ENCODE measurements around the gene TYSND1.
"Not testable (repeated sequence)": the region's sequence is repeated elsewhere in the genome, so short reads cannot be mapped to it uniquely, and the experiment has no call there.

TYSND1 gene

GRCh38 chr10:70101068-70101562 lies 45.4 kb downstream of the TYSND1 start:
- DNase-seq: not testable (repeated sequence)

- no peak for DNase-seq
Observed at GRCh38 chr10:70098271-70098670, 48.2 kb downstream of the TYSND1 start.

DNA sequence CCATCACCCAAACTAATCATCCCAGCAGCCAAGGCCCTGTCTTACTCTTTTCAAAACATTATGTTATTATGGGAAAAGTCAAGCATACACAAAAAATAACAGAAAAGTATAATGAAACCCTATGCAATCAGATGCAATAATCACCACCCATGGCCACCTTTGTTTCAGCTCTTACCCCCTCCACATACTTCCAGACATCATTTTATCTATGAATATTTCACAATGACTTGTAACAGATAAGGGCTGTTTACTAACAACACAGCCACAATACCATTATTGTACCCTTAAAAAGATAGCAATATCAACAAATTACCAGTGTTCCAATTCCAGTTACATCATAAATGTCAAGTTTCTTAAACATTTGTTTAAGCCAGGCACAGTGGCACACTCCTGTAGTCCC lies 49.0 kb downstream of the TYSND1 start:
- DNase-seq: no peak

DNA sequence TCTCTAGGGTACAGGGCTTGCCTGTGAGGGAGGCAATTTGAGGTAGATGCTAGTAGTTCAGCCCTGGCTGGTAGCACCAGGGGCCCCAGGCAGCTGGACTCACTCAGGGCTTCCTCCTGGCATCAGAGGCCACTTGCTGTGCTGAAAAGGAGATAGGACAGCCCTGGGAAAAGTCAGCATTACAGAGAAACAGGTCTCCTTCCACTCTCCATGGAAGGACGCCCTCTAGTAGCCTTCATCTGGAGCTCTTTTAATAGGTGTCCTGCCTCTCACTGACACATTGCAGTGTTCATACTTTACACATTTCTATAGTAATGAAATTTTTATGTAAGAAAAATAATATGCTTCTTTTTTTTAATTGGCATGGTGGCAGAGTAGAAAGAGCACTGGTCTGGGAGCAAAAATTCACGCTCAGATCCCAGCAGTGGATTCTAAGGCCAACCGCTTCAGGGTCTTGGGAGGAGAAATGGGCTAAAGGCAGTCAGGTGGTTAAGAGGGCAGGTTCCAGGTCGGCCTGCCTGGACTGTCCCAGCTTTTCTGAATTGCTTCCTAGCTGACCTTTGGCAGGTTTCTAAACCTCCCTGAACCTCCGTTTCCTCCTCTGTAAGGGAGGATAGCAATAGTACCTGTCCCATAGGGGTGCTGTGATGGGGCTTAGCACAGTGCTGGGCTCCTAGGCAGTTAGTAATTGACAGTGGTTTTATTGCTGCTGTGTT lies 49.6 kb downstream of the TYSND1 start:
- no peak for DNase-seq

DNA sequence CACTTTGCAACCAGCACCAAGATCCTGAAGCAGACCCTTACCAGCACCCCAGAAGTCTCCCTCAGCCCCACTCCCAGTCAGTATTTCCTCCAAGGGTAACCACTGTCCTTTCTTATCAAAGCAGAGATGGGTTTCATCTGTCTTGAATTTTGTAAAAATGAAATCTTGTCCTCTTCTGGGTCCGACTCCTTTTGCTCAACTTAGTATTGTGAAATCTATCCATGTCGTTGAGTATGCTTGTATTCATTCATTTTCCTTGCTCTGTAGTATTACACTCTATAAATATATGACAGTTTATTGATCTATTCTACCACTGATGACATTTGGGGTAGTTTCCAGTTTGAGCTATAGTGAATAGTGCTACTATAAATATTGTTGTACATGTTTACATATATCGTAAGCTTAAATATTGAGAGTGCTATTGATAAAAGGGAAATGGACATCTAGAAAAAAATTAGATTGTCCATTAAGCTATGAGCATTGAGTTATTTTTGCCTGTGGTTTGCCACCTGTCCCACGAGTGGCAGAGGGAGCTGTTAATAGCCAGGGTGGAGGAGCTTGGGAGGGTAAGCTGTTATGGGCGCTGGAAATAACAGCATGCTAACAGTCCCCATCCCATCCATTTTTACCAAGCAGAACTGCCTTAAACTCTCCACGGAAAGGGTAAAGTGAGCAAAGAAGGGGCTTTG lies 50.3 kb downstream of the TYSND1 start:
- DNase-seq: no peak

- no peak for DNase-seq
Observed at GRCh38 chr10:70094250-70094649, 52.2 kb downstream of the TYSND1 start.

- peak in 1 of 2 experiments; percentile 3 for DNase-seq
Observed at GRCh38 chr10:70093335-70093944, 53.1 kb downstream of the TYSND1 start.

DNA sequence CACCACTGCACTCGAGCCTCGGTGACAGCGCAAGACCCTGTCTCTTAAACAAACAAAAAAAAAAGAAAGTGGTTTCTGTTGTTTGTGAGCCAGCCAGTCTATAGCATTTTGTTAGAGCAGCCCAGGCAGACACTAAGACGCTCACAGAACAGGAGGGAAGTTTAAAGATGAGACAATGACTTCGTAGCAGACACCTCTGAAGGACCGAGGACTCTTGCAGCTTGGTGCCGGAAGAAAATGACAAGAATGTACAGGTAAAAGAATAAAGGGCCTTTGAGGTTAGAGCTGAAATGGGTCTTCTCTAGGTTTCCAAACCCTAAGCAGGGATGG lies 54.1 kb downstream of the TYSND1 start:
- no peak for DNase-seq

DNA sequence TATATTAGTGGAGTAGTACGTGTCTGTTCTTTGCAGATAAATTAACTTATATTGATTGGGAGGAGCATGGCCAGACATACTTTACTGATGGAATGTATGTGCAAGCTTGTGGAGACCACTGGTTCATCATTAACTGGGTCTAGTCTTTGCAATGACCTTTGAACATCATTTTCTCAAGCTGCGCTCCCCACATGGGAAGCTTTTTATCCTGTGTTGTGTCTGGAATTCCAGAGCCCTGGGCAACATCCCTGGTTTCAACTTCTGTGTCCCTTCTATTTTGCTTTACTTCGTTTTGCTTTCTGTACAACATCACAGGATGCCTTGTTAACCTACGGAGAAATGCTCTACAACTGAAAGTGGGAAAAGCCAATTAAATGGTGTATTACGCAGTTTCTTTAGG lies 55.5 kb downstream of the TYSND1 start:
- DNase-seq: no peak

DNA sequence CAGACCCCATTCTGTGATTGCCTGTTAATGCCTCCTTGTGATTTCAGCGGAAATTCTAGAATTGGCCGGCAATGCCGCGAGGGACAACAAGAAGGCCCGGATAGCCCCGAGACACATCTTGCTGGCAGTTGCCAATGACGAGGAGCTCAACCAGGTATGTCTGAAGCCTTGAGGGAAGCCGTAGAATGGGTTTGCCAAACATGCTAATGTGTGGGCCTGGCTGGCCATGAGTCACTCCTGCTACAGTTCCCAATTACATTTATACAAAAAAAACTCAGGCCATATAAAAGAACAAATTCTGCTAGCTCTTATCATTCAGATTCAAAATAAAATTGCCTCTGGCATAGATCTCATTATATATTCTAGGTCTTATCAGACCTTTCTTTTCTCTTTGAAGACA lies 56.5 kb downstream of the TYSND1 start:
- DNase-seq: no peak

DNA sequence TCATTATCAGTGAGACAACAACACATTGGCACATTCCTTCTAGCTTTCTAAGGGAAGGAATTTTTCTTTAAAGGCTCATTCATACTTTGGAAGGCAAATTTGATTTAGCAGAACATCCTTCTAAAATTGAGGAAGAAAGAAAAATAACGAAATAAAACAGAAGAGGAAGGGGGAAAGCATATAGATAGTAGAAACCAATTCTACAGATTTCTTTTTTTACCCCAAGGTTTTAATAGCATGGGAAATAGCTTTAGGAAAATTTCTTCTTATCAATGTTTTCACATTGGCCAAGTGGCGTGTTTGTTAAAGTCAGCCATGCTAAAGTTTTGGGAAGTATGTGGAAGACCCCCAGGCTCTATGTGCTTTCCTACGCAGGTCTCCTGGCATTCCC lies 58.2 kb downstream of the TYSND1 start:
- no peak for DNase-seq

Data from Kasumi-1 (cell line).